Smooth muscle cell (in vitro differentiated cells): ENCODE measurements around the gene C14orf180. TPM values are rescaled to one million over a fixed set of nuclear protein-coding genes. Genes with fewer than 3 reads are reported as not detected.
A peak's percentile ranks its signal among the peaks of the same experiment; 100 is the strongest.

Experiments used
- DNase-seq: peaks from one replicate; lab custom pipeline; 2025; ENCODE audit not compliant: unreplicated experiment; lab: John Stamatoyannopoulos, UW
- H2AFZ ChIP-seq: fragments of 200-600 bp; sonication (generic); 2 replicates; pipeline ENCODE4 v1.6.0; 2016; ENCODE audit warnings: antibody characterized with exemption, low read depth, mild to moderate bottlenecking
- H3F3A ChIP-seq: fragments of 200-600 bp; sonication (generic); 2 replicates; pipeline ENCODE4 v1.6.0; 2017; ENCODE audit warnings: antibody characterized with exemption, low read depth
- H3K27ac ChIP-seq: fragments of 200-600 bp; sonication (generic); 2 replicates; pipeline ENCODE4 v1.5.1; 2016; ENCODE audit warnings: low read depth, mild to moderate bottlenecking
- H3K27me3 ChIP-seq: fragments of 200-600 bp; sonication (generic); 2 replicates; pipeline ENCODE4 v1.6.1; 2016; ENCODE audit warnings: low read depth, mild to moderate bottlenecking
- H3K36me3 ChIP-seq: fragments of 200-600 bp; sonication (generic); 2 replicates; pipeline ENCODE4 v1.5.1; 2016; ENCODE audit warnings: low read depth
- H3K4me1 ChIP-seq: fragments of 200-600 bp; sonication (generic); 2 replicates; pipeline ENCODE4 v1.5.1; 2016; ENCODE audit warnings: low read depth
- H3K4me2 ChIP-seq: fragments of 200-600 bp; sonication (generic); 2 replicates; pipeline ENCODE4 v1.6.0; 2016; ENCODE audit warnings: mild to moderate bottlenecking
- H3K4me3 ChIP-seq: fragments of 200-600 bp; sonication (generic); 2 replicates; pipeline ENCODE4 v1.5.1; 2016; ENCODE audit warnings: mild to moderate bottlenecking
- H3K79me2 ChIP-seq: fragments of 200-600 bp; sonication (generic); 2 replicates; pipeline ENCODE4 v1.6.0; 2016; ENCODE audit warnings: low read depth, mild to moderate bottlenecking
- H3K9ac ChIP-seq: fragments of 200-600 bp; sonication (generic); 2 replicates; pipeline ENCODE4 v1.6.0; 2016; ENCODE audit warnings: low read depth
- H3K9me3 ChIP-seq: fragments of 200-600 bp; sonication (generic); replicated peaks from 2 replicates; pipeline ENCODE4 v1.5.1; 2016; ENCODE audit warnings: low read depth
- H4K20me1 ChIP-seq: fragments of 200-600 bp; sonication (generic); 2 replicates; pipeline ENCODE4 v1.6.0; 2016; ENCODE audit warnings: low read depth
- CTCF ChIP-seq: fragments of 200-600 bp; sonication (generic); IDR thresholded peaks from 2 replicates; pipeline ENCODE4 v1.5.1; 2017; ENCODE audit warnings: borderline replicate concordance, mild to moderate bottlenecking, antibody characterized with exemption; ENCODE audit not compliant: insufficient read depth, poor library complexity, severe bottlenecking
- WGBS: methylation state at CpG from one replicate; pipeline ENCODE4 v1.1.7; 2016; ENCODE audit warnings: low lambda C conversion rate; 5-methylcytosine and 5-hydroxymethylcytosine counted together
- polyA plus RNA-seq: library from polyadenylated mRNA; unstranded; fragments of >200 nt; fragmentation: Nextera tagmentation; extraction: Ambion mirVana; gene quantifications from 2 replicates; pipeline ENCODE4 v1.2.1, GENCODE V29; 2016
- total RNA-seq: library from RNA; depleted of rRNA; stranded (reverse); fragments of >200 nt; gene quantifications from 2 replicates; pipeline ENCODE4 v1.2.3, GENCODE V29; 2014

Gene C14orf180
- total and polyA plus RNA-seq, 2 experiments from 2014 or later: 0.63 to 1.2 TPM

- no peak overlapping the region for H3K9ac ChIP-seq
- H3K79me2 ChIP-seq: no peaks in the 10 kb centered on the region
- H4K20me1 ChIP-seq: no peaks in the 10 kb centered on the region
- no peak for TF ChIP-seq CTCF
- no peak overlapping the region for H3K4me3 ChIP-seq
- H2AFZ ChIP-seq: no peak overlapping the region
- H3K9me3 ChIP-seq: no peaks in the 10 kb centered on the region
- no peak overlapping the region for H3K27ac ChIP-seq
- 65% methylated on average over 15 of the region's 16 CpGs for WGBS
- no peak for DNase-seq
- H3K36me3 ChIP-seq: no peaks in the 10 kb centered on the region
- peaks cover 14% of the 10 kb centered on the region for H3K4me1 ChIP-seq
- no peaks in the 10 kb centered on the region for H3F3A ChIP-seq
- no peaks in the 10 kb centered on the region for H3K27me3 ChIP-seq
- H3K4me2 ChIP-seq: no peak overlapping the region
Observed at GRCh38 chr14:104571246-104571645, 8.3 kb upstream of the C14orf180 start.

GRCh38 chr14:104572024-104572626 is 7.4 kb upstream of the C14orf180 start:
- no peaks in the 10 kb centered on the region for H4K20me1 ChIP-seq
- H3F3A ChIP-seq: no peaks in the 10 kb centered on the region
- no peak overlapping the region for H3K27ac ChIP-seq
- H3K4me3 ChIP-seq: no peak overlapping the region
- 87% methylated on average over 10 of the region's 11 CpGs for WGBS
- DNase-seq: no peak
- no peak overlapping the region for H3K9ac ChIP-seq
- no peak overlapping the region for H2AFZ ChIP-seq
- no peak for TF ChIP-seq CTCF
- H3K9me3 ChIP-seq: no peaks in the 10 kb centered on the region
- no peaks in the 10 kb centered on the region for H3K27me3 ChIP-seq
- no peaks in the 10 kb centered on the region for H3K36me3 ChIP-seq
- H3K4me1 ChIP-seq: peaks cover 14% of the 10 kb centered on the region
- H3K4me2 ChIP-seq: no peak overlapping the region
- no peaks in the 10 kb centered on the region for H3K79me2 ChIP-seq

- no peak overlapping the region for H2AFZ ChIP-seq
- H3K27me3 ChIP-seq: no peaks in the 10 kb centered on the region
- TF ChIP-seq CTCF: no peak
- DNase-seq: no peak
- H3K9ac ChIP-seq: no peak overlapping the region
- H3K4me2 ChIP-seq: no peak overlapping the region
- no peaks in the 10 kb centered on the region for H4K20me1 ChIP-seq
- WGBS: 94% methylated on average over 7 of the region's 7 CpGs
- no peaks in the 10 kb centered on the region for H3K9me3 ChIP-seq
- no peaks in the 10 kb centered on the region for H3K79me2 ChIP-seq
- no peaks in the 10 kb centered on the region for H3F3A ChIP-seq
- H3K4me3 ChIP-seq: no peak overlapping the region
- H3K27ac ChIP-seq: no peak overlapping the region
- no peaks in the 10 kb centered on the region for H3K36me3 ChIP-seq
- H3K4me1 ChIP-seq: peaks cover 14% of the 10 kb centered on the region
Observed at GRCh38 chr14:104572668-104573067, 6.9 kb upstream of the C14orf180 start.

GRCh38 chr14:104573930-104574329 is 5.6 kb upstream of the C14orf180 start:
- H3K4me3 ChIP-seq: no peak overlapping the region
- peaks cover 14% of the 10 kb centered on the region for H3K4me1 ChIP-seq
- H4K20me1 ChIP-seq: no peaks in the 10 kb centered on the region
- no peaks in the 10 kb centered on the region for H3F3A ChIP-seq
- no peaks in the 10 kb centered on the region for H3K79me2 ChIP-seq
- peak overlapping the region; percentile 68 for H3K4me2 ChIP-seq
- H3K9ac ChIP-seq: no peak overlapping the region
- no peaks in the 10 kb centered on the region for H3K36me3 ChIP-seq
- no peak overlapping the region for H2AFZ ChIP-seq
- H3K27me3 ChIP-seq: no peaks in the 10 kb centered on the region
- H3K27ac ChIP-seq: no peak overlapping the region
- TF ChIP-seq CTCF: no peak
- no peaks in the 10 kb centered on the region for H3K9me3 ChIP-seq
- WGBS: 34% methylated on average over 9 of the region's 9 CpGs
- DNase-seq: peak; percentile 33
